Measurements from ENCODE around the gene NFS1. TPM values are rescaled to one million over a fixed set of nuclear protein-coding genes. Genes with fewer than 3 reads are reported as not detected.

The NFS1 gene
- total RNA-seq, 4 donors from 2014 or later, result 25.3 to 63.3 (median 32.7) TPM

- Histone ChIP-seq H3K27ac (replicated peaks in 1 of 4) (no peak overlapping the region), H3K36me3 (no peaks in the 10 kb centered on the region), H3K4me3 (no peak overlapping the region), H3K9me3 (no peaks in the 10 kb centered on the region), H3K4me1 (peaks cover 12 to 22% (median 17%) of the 10 kb centered on the region in 4 donors), H3K27me3 (no peaks in the 10 kb centered on the region)
- no peak for DNase-seq (ENCODE audit: extremely low spot score)
- WGBS, result 49% methylated on average over 2 of the region's 2 CpGs
- intact Hi-C loops (cut with DNase I), result no loop called here
- TF ChIP-seq POLR2AphosphoS5 (IDR thresholded peaks at IDR 0.05) (no peak), POLR2A (IDR thresholded peaks at IDR 0.05; ENCODE audit: low read depth) (no peak), CTCF (IDR thresholded peaks at IDR 0.05) (no peak), EP300 (IDR thresholded peaks at IDR 0.05) (no peak)
Observed at GRCh38 chr20:35638751-35639150, 60.4 kb downstream of the NFS1 start.

- no peak for DNase-seq (ENCODE audit: extremely low spot score)
- no peaks in the 10 kb centered on the region for H3K9me3 ChIP-seq
- no peak overlapping the region for H3K27ac ChIP-seq (replicated peaks in 1 of 4)
- TF ChIP-seq CTCF (IDR thresholded peaks at IDR 0.05), result no peak
- TF ChIP-seq POLR2AphosphoS5 (IDR thresholded peaks at IDR 0.05), result no peak
- TF ChIP-seq POLR2A (IDR thresholded peaks at IDR 0.05; ENCODE audit: low read depth), result no peak
- no peak for TF ChIP-seq EP300 (IDR thresholded peaks at IDR 0.05)
- intact Hi-C loops (cut with DNase I), result no loop called here
- H3K4me1 ChIP-seq, result peaks cover 12 to 17% (median 17%) of the 10 kb centered on the region in 4 donors
- H3K4me3 ChIP-seq, result no peak overlapping the region
- peaks cover 0 to 4% (median 2%) of the 10 kb centered on the region in 4 donors for H3K36me3 ChIP-seq
- WGBS, result 90% methylated on average over 6 of the region's 6 CpGs
- H3K27me3 ChIP-seq, result no peaks in the 10 kb centered on the region
Observed at GRCh38 chr20:35637276-35637675, 61.9 kb downstream of the NFS1 start.

GRCh38 chr20:35636095-35636494 lies 63.1 kb downstream of the NFS1 start:
- no peak overlapping the region for H3K4me3 ChIP-seq
- 93% methylated on average over 2 of the region's 2 CpGs for WGBS
- H3K4me1 ChIP-seq, result peaks cover 12 to 17% (median 17%) of the 10 kb centered on the region in 4 donors
- TF ChIP-seq CTCF (IDR thresholded peaks at IDR 0.05) (no peak), EP300 (IDR thresholded peaks at IDR 0.05) (no peak), POLR2AphosphoS5 (IDR thresholded peaks at IDR 0.05) (no peak), POLR2A (IDR thresholded peaks at IDR 0.05; ENCODE audit: low read depth) (no peak)
- intact Hi-C loops (cut with DNase I), result no loop called here
- H3K9me3 ChIP-seq, result no peaks in the 10 kb centered on the region
- H3K27me3 ChIP-seq, result no peaks in the 10 kb centered on the region
- DNase-seq (ENCODE audit: extremely low spot score), result no peak
- no peak overlapping the region for H3K27ac ChIP-seq (replicated peaks in 1 of 4)
- peaks cover 6 to 16% (median 14%) of the 10 kb centered on the region in 4 donors for H3K36me3 ChIP-seq

- Histone ChIP-seq H3K4me1 (peaks cover 12 to 17% (median 17%) of the 10 kb centered on the region in 4 donors), H3K9me3 (no peaks in the 10 kb centered on the region), H3K4me3 (no peak overlapping the region), H3K27ac (replicated peaks in 1 of 4) (no peak overlapping the region), H3K27me3 (no peaks in the 10 kb centered on the region), H3K36me3 (peaks cover 10 to 20% (median 19%) of the 10 kb centered on the region in 4 donors)
- intact Hi-C loops (cut with DNase I), result no loop called here
- DNase-seq (ENCODE audit: extremely low spot score), result no peak
- WGBS, result 78% methylated on average over 4 of the region's 4 CpGs
- TF ChIP-seq POLR2A (IDR thresholded peaks at IDR 0.05; ENCODE audit: low read depth), result no peak
- TF ChIP-seq POLR2AphosphoS5 (IDR thresholded peaks at IDR 0.05), result no peak
- no peak for TF ChIP-seq EP300 (IDR thresholded peaks at IDR 0.05)
- TF ChIP-seq CTCF (IDR thresholded peaks at IDR 0.05), result no peak
Observed at GRCh38 chr20:35635652-35636051, 63.5 kb downstream of the NFS1 start.

- no peaks in the 10 kb centered on the region for H3K9me3 ChIP-seq
- DNase-seq (ENCODE audit: extremely low spot score), result no peak
- 94% methylated on average over 12 of the region's 13 CpGs for WGBS
- H3K4me1 ChIP-seq, result peaks cover 6 to 13% (median 10%) of the 10 kb centered on the region in 4 donors
- no peak overlapping the region for H3K27ac ChIP-seq (replicated peaks in 1 of 4)
- H3K36me3 ChIP-seq, result peaks cover 23 to 50% (median 49%) of the 10 kb centered on the region in 4 donors
- no peaks in the 10 kb centered on the region for H3K27me3 ChIP-seq
- no peak overlapping the region for H3K4me3 ChIP-seq
- intact Hi-C loops (cut with DNase I), result no loop called here
- TF ChIP-seq CTCF (IDR thresholded peaks at IDR 0.05) (no peak), POLR2A (IDR thresholded peaks at IDR 0.05; ENCODE audit: low read depth) (no peak), EP300 (IDR thresholded peaks at IDR 0.05) (no peak), POLR2AphosphoS5 (IDR thresholded peaks at IDR 0.05) (no peak)
Observed at GRCh38 chr20:35632539-35633115, 66.5 kb downstream of the NFS1 start.

All from esophagus muscularis mucosa (tissue), 4 donors.